HepG2 (cell line): ENCODE results near the gene MINDY3. TPM values are rescaled to one million over a fixed set of nuclear protein-coding genes. Genes with fewer than 3 reads are reported as not detected.

Source experiments
- ARNT2 ChIP-seq: sonication (generic); formaldehyde crosslinking; IDR thresholded peaks from 2 replicates; pipeline ENCODE4 v1.8.0; 2022; ENCODE audit warnings: mild to moderate bottlenecking, low read depth, missing genetic modification reagents, moderate library complexity
- KLF11 ChIP-seq: IDR thresholded peaks from 2 replicates; pipeline ENCODE4 v1.6.1; 2016; ENCODE audit warnings: missing compliant biosample characterization
- SALL2 ChIP-seq: sonication (generic); formaldehyde crosslinking; IDR thresholded peaks from 2 replicates; pipeline ENCODE4 v1.8.1; 2023; ENCODE audit warnings: mild to moderate bottlenecking, missing genetic modification reagents, inconsistent platforms
- ZFP82 ChIP-seq: sonication (generic); formaldehyde crosslinking; IDR thresholded peaks from 2 replicates; pipeline ENCODE4 v1.5.1; 2020; ENCODE audit warnings: mild to moderate bottlenecking, missing genetic modification reagents, borderline replicate concordance
- ZMAT3 ChIP-seq: sonication (generic); formaldehyde crosslinking; conservative IDR thresholded peaks from 2 replicates; pipeline ENCODE4 v1.7.0; 2021; ENCODE audit warnings: missing genetic modification reagents
- ZNF652 ChIP-seq: IDR thresholded peaks from 2 replicates; pipeline ENCODE4 v1.6.1; 2016; ENCODE audit warnings: low read depth, borderline replicate concordance
- ZNF768 ChIP-seq: sonication (generic); formaldehyde crosslinking; IDR thresholded peaks from 2 replicates; pipeline ENCODE4 v1.4.0; 2020; ENCODE audit warnings: missing genetic modification reagents
- ZNF83 ChIP-seq: sonication (generic); formaldehyde crosslinking; IDR thresholded peaks from 2 replicates; pipeline ENCODE4 v1.4.0; 2020; ENCODE audit warnings: missing genetic modification reagents, mild to moderate bottlenecking, borderline replicate concordance
- polyA plus RNA-seq, 8 experiments: library from polyadenylated mRNA; depleted of rRNA in 3 of 8; stranded (reverse) in 7 of 8; unstranded in 1 of 8; fragments of >200 nt; fragmentation: Illumina TruSeq in 4 of 8; extraction: Trizol in 4 of 8; gene quantifications; 2 replicates each; pipeline versions ENCODE4 v1.2.1 to v1.2.3, GENCODE V29; 2011 to 2016; ENCODE audit warnings: low read depth in 4 of 8, missing spikeins in 1 of 8, mixed read lengths in 1 of 8; ENCODE audit not compliant: insufficient read depth in 1 of 8
- total RNA-seq, 5 experiments: library from RNA; depleted of rRNA; stranded (reverse); fragments of >200 nt; fragmentation: Illumina TruSeq; extraction: Trizol; gene quantifications; 2 replicates each; pipeline ENCODE4 v1.2.3, GENCODE V29; 2016; ENCODE audit warnings: low read depth in 1 of 5
- TF ChIP-seq, protein P1 (sequence below): sonication (generic); formaldehyde crosslinking; IDR thresholded peaks from 2 replicates; pipeline ENCODE4 v1.5.1; 2020; ENCODE audit warnings: mild to moderate bottlenecking, missing genetic modification reagents, borderline replicate concordance
- TF ChIP-seq, protein P2 (sequence below): sonication (generic); formaldehyde crosslinking; IDR thresholded peaks from 2 replicates; pipeline ENCODE4 v1.5.0; 2020; ENCODE audit warnings: mild to moderate bottlenecking, missing genetic modification reagents, borderline replicate concordance
- TF ChIP-seq, protein P3 (sequence below), 2 experiments: sonication (generic) in 1 of 2; formaldehyde crosslinking in 1 of 2; IDR thresholded peaks; 2 replicates each; pipeline versions ENCODE4 v1.6.1 to v1.9.0; 2014 to 2022; ENCODE audit warnings: antibody characterized with exemption in 1 of 2, borderline replicate concordance in 1 of 2, inconsistent platforms in 1 of 2, low read depth in 1 of 2, missing genetic modification reagents in 1 of 2
- TF ChIP-seq, protein P4 (sequence below): sonication (generic); formaldehyde crosslinking; IDR thresholded peaks from 2 replicates; pipeline ENCODE4 v1.4.0; 2020; ENCODE audit warnings: missing genetic modification reagents

The MINDY3 gene
- total and polyA plus RNA-seq, 2 of the 13 experiments (the other 11 are each of a cell fraction or from before 2014, with no cell fraction given) = 6.4 to 17.5 TPM

DNA sequence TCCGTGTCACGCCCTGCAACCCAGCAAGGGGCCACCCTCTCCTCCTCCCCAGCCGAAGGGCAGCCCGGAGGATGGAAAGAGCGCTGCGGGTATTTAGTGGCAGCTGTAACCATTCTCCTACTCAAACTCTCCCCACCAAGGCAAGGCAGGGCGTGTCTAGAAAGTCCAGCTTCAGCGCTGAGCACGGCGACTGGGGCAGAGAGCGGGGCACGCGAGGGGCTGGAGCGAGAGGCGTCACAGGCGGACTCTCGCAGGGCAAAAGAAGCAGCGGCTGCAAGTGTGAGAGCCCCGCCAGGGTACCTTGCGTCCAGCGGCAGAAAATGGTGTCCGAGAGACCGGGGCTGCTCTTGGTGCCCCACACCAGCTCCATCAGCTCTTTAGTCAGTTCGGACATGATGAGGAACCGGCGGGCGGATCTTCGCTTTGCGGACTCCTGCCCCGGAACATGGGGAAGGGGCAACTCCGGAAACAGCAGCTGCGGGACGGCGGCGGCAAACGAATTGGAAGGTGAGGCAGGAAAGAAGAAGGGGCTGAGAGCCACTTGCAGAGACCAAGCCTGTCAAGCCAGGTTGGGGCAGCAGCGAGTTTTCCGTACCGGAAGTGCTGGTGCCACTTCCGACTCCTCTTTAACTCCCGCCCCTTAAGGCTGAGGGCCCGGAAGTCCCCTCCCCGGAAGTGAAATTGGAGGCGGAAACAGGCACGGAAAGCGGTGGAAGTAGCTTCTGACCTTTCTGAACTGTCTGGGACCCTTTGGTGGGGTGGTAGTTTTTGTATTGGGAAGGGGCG, at the start of gene MINDY3 (continued):
- TF ChIP-seq, protein P1, sequence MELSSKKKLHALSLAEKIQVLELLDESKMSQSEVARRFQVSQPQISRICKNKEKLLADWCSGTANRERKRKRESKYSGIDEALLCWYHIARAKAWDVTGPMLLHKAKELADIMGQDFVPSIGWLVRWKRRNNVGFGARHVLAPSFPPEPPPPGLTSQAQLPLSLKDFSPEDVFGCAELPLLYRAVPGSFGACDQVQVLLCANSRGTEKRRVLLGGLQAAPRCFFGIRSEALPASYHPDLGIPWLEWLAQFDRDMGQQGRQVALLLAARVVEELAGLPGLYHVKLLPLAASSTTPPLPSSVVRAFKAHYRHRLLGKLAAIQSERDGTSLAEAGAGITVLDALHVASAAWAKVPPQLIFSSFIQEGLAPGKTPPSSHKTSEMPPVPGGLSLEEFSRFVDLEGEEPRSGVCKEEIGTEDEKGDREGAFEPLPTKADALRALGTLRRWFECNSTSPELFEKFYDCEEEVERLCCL (CRISPR knock-in tag) = no peak
- TF ChIP-seq ZNF652 (CRISPR knock-in tag) = no peak
- TF ChIP-seq ARNT2 (CRISPR knock-in tag) = no peak
- TF ChIP-seq, protein P2, sequence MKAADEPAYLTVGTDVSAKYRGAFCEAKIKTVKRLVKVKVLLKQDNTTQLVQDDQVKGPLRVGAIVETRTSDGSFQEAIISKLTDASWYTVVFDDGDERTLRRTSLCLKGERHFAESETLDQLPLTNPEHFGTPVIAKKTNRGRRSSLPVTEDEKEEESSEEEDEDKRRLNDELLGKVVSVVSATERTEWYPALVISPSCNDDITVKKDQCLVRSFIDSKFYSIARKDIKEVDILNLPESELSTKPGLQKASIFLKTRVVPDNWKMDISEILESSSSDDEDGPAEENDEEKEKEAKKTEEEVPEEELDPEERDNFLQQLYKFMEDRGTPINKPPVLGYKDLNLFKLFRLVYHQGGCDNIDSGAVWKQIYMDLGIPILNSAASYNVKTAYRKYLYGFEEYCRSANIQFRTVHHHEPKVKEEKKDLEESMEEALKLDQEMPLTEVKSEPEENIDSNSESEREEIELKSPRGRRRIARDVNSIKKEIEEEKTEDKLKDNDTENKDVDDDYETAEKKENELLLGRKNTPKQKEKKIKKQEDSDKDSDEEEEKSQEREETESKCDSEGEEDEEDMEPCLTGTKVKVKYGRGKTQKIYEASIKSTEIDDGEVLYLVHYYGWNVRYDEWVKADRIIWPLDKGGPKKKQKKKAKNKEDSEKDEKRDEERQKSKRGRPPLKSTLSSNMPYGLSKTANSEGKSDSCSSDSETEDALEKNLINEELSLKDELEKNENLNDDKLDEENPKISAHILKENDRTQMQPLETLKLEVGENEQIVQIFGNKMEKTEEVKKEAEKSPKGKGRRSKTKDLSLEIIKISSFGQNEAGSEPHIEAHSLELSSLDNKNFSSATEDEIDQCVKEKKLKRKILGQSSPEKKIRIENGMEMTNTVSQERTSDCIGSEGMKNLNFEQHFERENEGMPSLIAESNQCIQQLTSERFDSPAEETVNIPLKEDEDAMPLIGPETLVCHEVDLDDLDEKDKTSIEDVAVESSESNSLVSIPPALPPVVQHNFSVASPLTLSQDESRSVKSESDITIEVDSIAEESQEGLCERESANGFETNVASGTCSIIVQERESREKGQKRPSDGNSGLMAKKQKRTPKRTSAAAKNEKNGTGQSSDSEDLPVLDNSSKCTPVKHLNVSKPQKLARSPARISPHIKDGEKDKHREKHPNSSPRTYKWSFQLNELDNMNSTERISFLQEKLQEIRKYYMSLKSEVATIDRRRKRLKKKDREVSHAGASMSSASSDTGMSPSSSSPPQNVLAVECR (CRISPR knock-in tag) = peak; percentile 87
- TF ChIP-seq ZFP82 (CRISPR knock-in tag) = no peak
- TF ChIP-seq ZNF768 (CRISPR knock-in tag) = no peak; the same call in 1 of the 2 replicates
- TF ChIP-seq, protein P3, sequence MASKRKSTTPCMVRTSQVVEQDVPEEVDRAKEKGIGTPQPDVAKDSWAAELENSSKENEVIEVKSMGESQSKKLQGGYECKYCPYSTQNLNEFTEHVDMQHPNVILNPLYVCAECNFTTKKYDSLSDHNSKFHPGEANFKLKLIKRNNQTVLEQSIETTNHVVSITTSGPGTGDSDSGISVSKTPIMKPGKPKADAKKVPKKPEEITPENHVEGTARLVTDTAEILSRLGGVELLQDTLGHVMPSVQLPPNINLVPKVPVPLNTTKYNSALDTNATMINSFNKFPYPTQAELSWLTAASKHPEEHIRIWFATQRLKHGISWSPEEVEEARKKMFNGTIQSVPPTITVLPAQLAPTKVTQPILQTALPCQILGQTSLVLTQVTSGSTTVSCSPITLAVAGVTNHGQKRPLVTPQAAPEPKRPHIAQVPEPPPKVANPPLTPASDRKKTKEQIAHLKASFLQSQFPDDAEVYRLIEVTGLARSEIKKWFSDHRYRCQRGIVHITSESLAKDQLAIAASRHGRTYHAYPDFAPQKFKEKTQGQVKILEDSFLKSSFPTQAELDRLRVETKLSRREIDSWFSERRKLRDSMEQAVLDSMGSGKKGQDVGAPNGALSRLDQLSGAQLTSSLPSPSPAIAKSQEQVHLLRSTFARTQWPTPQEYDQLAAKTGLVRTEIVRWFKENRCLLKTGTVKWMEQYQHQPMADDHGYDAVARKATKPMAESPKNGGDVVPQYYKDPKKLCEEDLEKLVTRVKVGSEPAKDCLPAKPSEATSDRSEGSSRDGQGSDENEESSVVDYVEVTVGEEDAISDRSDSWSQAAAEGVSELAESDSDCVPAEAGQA (IDR thresholded peaks at IDR 0.05; ENCODE audit: low read depth) = 0 out of 2 replicates have a peak, but pooled peaks have one; percentile 22
- TF ChIP-seq, protein P3 (CRISPR knock-in tag; IDR thresholded peaks at IDR 0.05; ENCODE audit: borderline replicate concordance) = 0 out of 2 replicates have a peak, but pooled peaks have one; percentile 24
- no peak for TF ChIP-seq SALL2 (CRISPR knock-in tag)
- no peak for TF ChIP-seq ZMAT3 (CRISPR knock-in tag)
- no peak for TF ChIP-seq ZNF83 (CRISPR knock-in tag)
- peak; percentile 71; the same call in 1 of the 2 replicates for TF ChIP-seq KLF11
- TF ChIP-seq, protein P4, sequence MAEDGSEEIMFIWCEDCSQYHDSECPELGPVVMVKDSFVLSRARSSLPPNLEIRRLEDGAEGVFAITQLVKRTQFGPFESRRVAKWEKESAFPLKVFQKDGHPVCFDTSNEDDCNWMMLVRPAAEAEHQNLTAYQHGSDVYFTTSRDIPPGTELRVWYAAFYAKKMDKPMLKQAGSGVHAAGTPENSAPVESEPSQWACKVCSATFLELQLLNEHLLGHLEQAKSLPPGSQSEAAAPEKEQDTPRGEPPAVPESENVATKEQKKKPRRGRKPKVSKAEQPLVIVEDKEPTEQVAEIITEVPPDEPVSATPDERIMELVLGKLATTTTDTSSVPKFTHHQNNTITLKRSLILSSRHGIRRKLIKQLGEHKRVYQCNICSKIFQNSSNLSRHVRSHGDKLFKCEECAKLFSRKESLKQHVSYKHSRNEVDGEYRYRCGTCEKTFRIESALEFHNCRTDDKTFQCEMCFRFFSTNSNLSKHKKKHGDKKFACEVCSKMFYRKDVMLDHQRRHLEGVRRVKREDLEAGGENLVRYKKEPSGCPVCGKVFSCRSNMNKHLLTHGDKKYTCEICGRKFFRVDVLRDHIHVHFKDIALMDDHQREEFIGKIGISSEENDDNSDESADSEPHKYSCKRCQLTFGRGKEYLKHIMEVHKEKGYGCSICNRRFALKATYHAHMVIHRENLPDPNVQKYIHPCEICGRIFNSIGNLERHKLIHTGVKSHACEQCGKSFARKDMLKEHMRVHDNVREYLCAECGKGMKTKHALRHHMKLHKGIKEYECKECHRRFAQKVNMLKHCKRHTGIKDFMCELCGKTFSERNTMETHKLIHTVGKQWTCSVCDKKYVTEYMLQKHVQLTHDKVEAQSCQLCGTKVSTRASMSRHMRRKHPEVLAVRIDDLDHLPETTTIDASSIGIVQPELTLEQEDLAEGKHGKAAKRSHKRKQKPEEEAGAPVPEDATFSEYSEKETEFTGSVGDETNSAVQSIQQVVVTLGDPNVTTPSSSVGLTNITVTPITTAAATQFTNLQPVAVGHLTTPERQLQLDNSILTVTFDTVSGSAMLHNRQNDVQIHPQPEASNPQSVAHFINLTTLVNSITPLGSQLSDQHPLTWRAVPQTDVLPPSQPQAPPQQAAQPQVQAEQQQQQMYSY (CRISPR knock-in tag) = no peak
